H9 (cell line): ENCODE measurements around the gene TXNDC12. TPM values are rescaled to one million over a fixed set of nuclear protein-coding genes. Genes with fewer than 3 reads are reported as not detected.

Experiments
- DNase-seq: peaks from one replicate; pipeline ENCODE4 v3.0.0-alpha.2; 2017
- H2AFZ ChIP-seq: one replicate; pipeline ENCODE4 v1.6.1; 2013; ENCODE audit warnings: mild to moderate bottlenecking, low read length, control low read depth, moderate library complexity
- H2AK5ac ChIP-seq: 2 replicates; pipeline ENCODE4 v1.6.1; 2013; ENCODE audit warnings: low read length, control low read depth, mixed read lengths; ENCODE audit not compliant: insufficient read length
- H2BK120ac ChIP-seq: one replicate; pipeline ENCODE4 v1.6.1; 2013; ENCODE audit warnings: low read depth, mild to moderate bottlenecking, low read length, control low read depth, inconsistent platforms; ENCODE audit not compliant: poor library complexity, severe bottlenecking
- H2BK12ac ChIP-seq: 2 replicates; pipeline ENCODE4 v1.6.1; 2013; ENCODE audit warnings: low read length, control low read depth, mixed read lengths, low read depth; ENCODE audit not compliant: insufficient read length
- H2BK15ac ChIP-seq: 2 replicates; pipeline ENCODE4 v1.6.1; 2013; ENCODE audit warnings: low read depth, low read length, control low read depth
- H2BK20ac ChIP-seq: one replicate; pipeline ENCODE4 v1.6.1; 2013; ENCODE audit warnings: low read depth, mild to moderate bottlenecking, low read length, control low read depth, inconsistent platforms; ENCODE audit not compliant: poor library complexity, severe bottlenecking
- H2BK5ac ChIP-seq: 2 replicates; pipeline ENCODE4 v1.6.1; 2013; ENCODE audit warnings: low read length, control low read depth, mixed read lengths; ENCODE audit not compliant: insufficient read length
- H3K14ac ChIP-seq: 2 replicates; pipeline ENCODE4 v1.6.1; 2013; ENCODE audit warnings: low read length, control low read depth; ENCODE audit not compliant: insufficient read depth
- H3K18ac ChIP-seq: 2 replicates; pipeline ENCODE4 v1.6.1; 2013; ENCODE audit warnings: low read depth, mild to moderate bottlenecking, mixed read lengths, low read length, control low read depth; ENCODE audit not compliant: insufficient read length
- H3K23ac ChIP-seq: 2 replicates; pipeline ENCODE4 v1.6.1; 2013; ENCODE audit warnings: low read length, control low read depth, mixed read lengths, low read depth; ENCODE audit not compliant: insufficient read length
- H3K23me2 ChIP-seq: 2 replicates; pipeline ENCODE4 v1.6.1; 2013; ENCODE audit warnings: low read depth, mild to moderate bottlenecking, mixed read lengths, low read length, control low read depth; ENCODE audit not compliant: insufficient read length, poor library complexity, severe bottlenecking
- H3K27ac ChIP-seq: 2 replicates; pipeline ENCODE4 v1.5.1; 2013; ENCODE audit warnings: low read length, control low read depth, mixed read lengths, low read depth; ENCODE audit not compliant: insufficient read length
- H3K27me3 ChIP-seq: 2 replicates; pipeline ENCODE4 v1.6.1; 2013; ENCODE audit warnings: low read length, control low read depth, inconsistent platforms; ENCODE audit not compliant: insufficient read depth
- H3K4ac ChIP-seq: 2 replicates; pipeline ENCODE4 v1.6.1; 2013; ENCODE audit warnings: low read depth, mild to moderate bottlenecking, control low read depth, inconsistent platforms, low read length, moderate library complexity
- H3K4me1 ChIP-seq: 2 replicates; pipeline ENCODE4 v1.6.1; 2013; ENCODE audit warnings: low read length, control low read depth, inconsistent platforms; ENCODE audit not compliant: insufficient read depth
- H3K4me2 ChIP-seq: 2 replicates; pipeline ENCODE4 v1.6.1; 2013; ENCODE audit warnings: low read length, control low read depth, mixed read lengths; ENCODE audit not compliant: insufficient read length, insufficient read depth
- H3K56ac ChIP-seq: 2 replicates; pipeline ENCODE4 v1.6.1; 2013; ENCODE audit warnings: low read depth, mild to moderate bottlenecking, mixed read lengths, low read length, control low read depth; ENCODE audit not compliant: insufficient read length
- H3K79me1 ChIP-seq: 2 replicates; pipeline ENCODE4 v1.6.1; 2013; ENCODE audit warnings: low read depth, mild to moderate bottlenecking, moderate library complexity, low read length, control low read depth, inconsistent platforms; ENCODE audit not compliant: insufficient read depth, poor library complexity, severe bottlenecking
- H3K79me2 ChIP-seq: 2 replicates; pipeline ENCODE4 v1.6.1; 2013; ENCODE audit warnings: low read length, control low read depth, inconsistent platforms; ENCODE audit not compliant: insufficient read depth
- H3K9ac ChIP-seq: 2 replicates; pipeline ENCODE4 v1.6.1; 2013; ENCODE audit warnings: low read length, control low read depth, mixed read lengths; ENCODE audit not compliant: insufficient read length; ENCODE audit errors: extremely low read depth
- H3K9me3 ChIP-seq: one replicate; pipeline ENCODE4 v1.6.1; 2013; ENCODE audit warnings: low read depth, low read length, inconsistent platforms; ENCODE audit not compliant: control insufficient read depth
- H3T11ph ChIP-seq: one replicate; pipeline ENCODE4 v1.6.1; 2013; ENCODE audit warnings: mild to moderate bottlenecking, low read length, control low read depth, inconsistent platforms
- H4K20me1 ChIP-seq: one replicate; pipeline ENCODE4 v1.6.1; 2013; ENCODE audit not compliant: control insufficient read depth, insufficient read length, insufficient read depth
- H4K5ac ChIP-seq: 2 replicates; pipeline ENCODE4 v1.6.1; 2013; ENCODE audit warnings: low read depth, mild to moderate bottlenecking, mixed read lengths, low read length, control low read depth; ENCODE audit not compliant: insufficient read length
- H4K8ac ChIP-seq: replicated peaks from 2 replicates; pipeline ENCODE4 v1.6.1; 2013; ENCODE audit warnings: low read length, control low read depth, mixed read lengths, low read depth; ENCODE audit not compliant: insufficient read length
- H4K91ac ChIP-seq: 2 replicates; pipeline ENCODE4 v1.6.1; 2013; ENCODE audit warnings: low read depth, mild to moderate bottlenecking, moderate library complexity, mixed read lengths, low read length, control low read depth; ENCODE audit not compliant: insufficient read length
- H3K27ac Mint-ChIP-seq, 3 experiments: 2 replicates in 2 of 3; 3 replicates in 1 of 3; pipeline ENCODE4 v1.8.0; 2020 to 2021; ENCODE audit warnings: mixed read lengths in 3 of 3, mild to moderate bottlenecking in 1 of 3, moderate library complexity in 1 of 3
- H3K27me3 Mint-ChIP-seq: 2 replicates; pipeline ENCODE4 v1.8.0; 2021; ENCODE audit warnings: low read depth, mild to moderate bottlenecking, moderate library complexity, mixed read lengths
- H3K36me3 Mint-ChIP-seq, 3 experiments: 2 replicates in 2 of 3; 3 replicates in 1 of 3; pipeline ENCODE4 v1.8.0; 2020 to 2021; ENCODE audit warnings: low read depth in 3 of 3, mixed read lengths in 3 of 3; ENCODE audit not compliant: insufficient read depth in 1 of 3
- H3K4me1 Mint-ChIP-seq, 2 experiments: 2 replicates each; pipeline ENCODE4 v1.8.0; 2020; ENCODE audit warnings: mixed read lengths in 2 of 2
- H3K4me3 Mint-ChIP-seq, 2 experiments: 2 replicates in 1 of 2; 3 replicates in 1 of 2; pipeline ENCODE4 v1.8.0; 2020 to 2021; ENCODE audit warnings: mild to moderate bottlenecking in 2 of 2, mixed read lengths in 2 of 2, moderate library complexity in 1 of 2
- H3K9me3 Mint-ChIP-seq, 2 experiments: 2 replicates in 1 of 2; 3 replicates in 1 of 2; pipeline ENCODE4 v1.8.0; 2020; ENCODE audit warnings: mild to moderate bottlenecking in 2 of 2, mixed read lengths in 2 of 2, moderate library complexity in 1 of 2
- total RNA-seq: library from RNA; stranded (reverse); gene quantifications from 2 replicates; pipeline ENCODE4 v1.2.1, GENCODE V29; 2021
- TF ChIP-seq, protein P1 (sequence below): fragments of 200-600 bp; sonication (generic); conservative IDR thresholded peaks from 3 replicates; pipeline ENCODE4 v1.8.0; 2021; ENCODE audit warnings: antibody characterized with exemption, mild to moderate bottlenecking

TXNDC12 gene
- total RNA-seq, 1 experiment from 2014 or later: 82.1 TPM

DNA sequence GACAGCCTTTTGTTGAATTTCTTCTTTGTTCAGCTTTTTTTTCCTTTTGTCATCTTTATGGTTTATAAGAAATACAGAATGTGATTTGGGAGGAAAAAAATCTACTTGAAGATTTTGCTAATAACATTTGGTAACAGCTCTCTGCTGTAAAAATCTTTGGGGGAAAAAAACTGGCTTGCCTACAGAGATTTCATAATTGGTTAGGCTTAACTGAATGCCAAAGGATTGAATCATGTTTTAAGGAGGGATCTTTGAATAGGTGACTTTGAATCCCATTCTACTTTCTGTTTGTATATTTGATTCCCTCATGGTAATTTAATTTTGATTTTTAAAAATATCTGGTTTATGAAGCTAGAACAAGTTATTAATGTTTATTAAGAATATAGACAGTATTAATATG, 4.3 kb upstream of the TXNDC12 start:
- Mint-ChIP-seq H3K27ac (peak overlapping the region in 1 of 3 experiments; percentile 34; a peak in 1 of 7 replicates), H3K9me3 (no peaks in the 10 kb centered on the region; a peak in 1 of 5 replicates), H3K4me3 (peak overlapping the region in 1 of 2 experiments; percentile 58; a peak in 1 of 5 replicates), H3K4me1 (peaks cover 17 to 19% of the 10 kb centered on the region in 2 experiments), H3K27me3 (no peaks in the 10 kb centered on the region), H3K36me3 (peaks cover 24 to 64% (median 48%) of the 10 kb centered on the region in 3 experiments)
- Histone ChIP-seq H3K4me1 (no peaks in the 10 kb centered on the region), H3T11ph (no peak overlapping the region), H2BK120ac (no peak overlapping the region), H2AFZ (no peak overlapping the region), H3K79me2 (peaks cover 21% of the 10 kb centered on the region; the same call in 1 of the 2 replicates), H2AK5ac (no peak overlapping the region), H3K56ac (no peak overlapping the region), H2BK5ac (no peak overlapping the region), H3K14ac (no peak overlapping the region), H3K79me1 (no peaks in the 10 kb centered on the region), H4K5ac (no peak overlapping the region), H4K8ac (no peak overlapping the region), H3K23ac (no peak overlapping the region), H2BK20ac (no peak overlapping the region), H3K9ac (no peak overlapping the region), H3K4me2 (no peak overlapping the region), H2BK12ac (no peak overlapping the region), H3K18ac (no peak overlapping the region), H2BK15ac (no peak overlapping the region), H4K91ac (no peak overlapping the region), H4K20me1 (no peaks in the 10 kb centered on the region), H3K27ac (no peak overlapping the region), H3K27me3 (no peaks in the 10 kb centered on the region), H3K9me3 (no peaks in the 10 kb centered on the region), H3K4ac (no peak overlapping the region), H3K23me2 (peaks cover 10% of the 10 kb centered on the region)
- TF ChIP-seq, protein P1, sequence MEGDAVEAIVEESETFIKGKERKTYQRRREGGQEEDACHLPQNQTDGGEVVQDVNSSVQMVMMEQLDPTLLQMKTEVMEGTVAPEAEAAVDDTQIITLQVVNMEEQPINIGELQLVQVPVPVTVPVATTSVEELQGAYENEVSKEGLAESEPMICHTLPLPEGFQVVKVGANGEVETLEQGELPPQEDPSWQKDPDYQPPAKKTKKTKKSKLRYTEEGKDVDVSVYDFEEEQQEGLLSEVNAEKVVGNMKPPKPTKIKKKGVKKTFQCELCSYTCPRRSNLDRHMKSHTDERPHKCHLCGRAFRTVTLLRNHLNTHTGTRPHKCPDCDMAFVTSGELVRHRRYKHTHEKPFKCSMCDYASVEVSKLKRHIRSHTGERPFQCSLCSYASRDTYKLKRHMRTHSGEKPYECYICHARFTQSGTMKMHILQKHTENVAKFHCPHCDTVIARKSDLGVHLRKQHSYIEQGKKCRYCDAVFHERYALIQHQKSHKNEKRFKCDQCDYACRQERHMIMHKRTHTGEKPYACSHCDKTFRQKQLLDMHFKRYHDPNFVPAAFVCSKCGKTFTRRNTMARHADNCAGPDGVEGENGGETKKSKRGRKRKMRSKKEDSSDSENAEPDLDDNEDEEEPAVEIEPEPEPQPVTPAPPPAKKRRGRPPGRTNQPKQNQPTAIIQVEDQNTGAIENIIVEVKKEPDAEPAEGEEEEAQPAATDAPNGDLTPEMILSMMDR: no peak
- DNase-seq: no peak
